PFSK-1 (cell line): ENCODE results near the gene CEACAM6.

Experiments
- FOXP2 ChIP-seq: optimal IDR thresholded peaks from 2 replicates; pipeline ENCODE3; 2011; ENCODE audit warnings: borderline replicate concordance, control low read depth, inconsistent platforms; ENCODE audit not compliant: insufficient read depth; ENCODE audit errors: extremely low read length, extremely low read depth
- POLR2AphosphoS5 ChIP-seq: IDR thresholded peaks from 2 replicates; pipeline ENCODE4 v1.6.1; 2012; ENCODE audit warnings: low read depth, mild to moderate bottlenecking, control low read depth, low read length, moderate library complexity
- SIN3A ChIP-seq: IDR thresholded peaks from 2 replicates; pipeline ENCODE4 v1.6.1; 2012; ENCODE audit warnings: mild to moderate bottlenecking, low read length, moderate library complexity, borderline replicate concordance; ENCODE audit not compliant: insufficient read depth
- TAF1 ChIP-seq: IDR thresholded peaks from 2 replicates; pipeline ENCODE4 v1.6.1; 2012; ENCODE audit warnings: low read length, control low read depth, borderline replicate concordance; ENCODE audit not compliant: insufficient read depth
- TF ChIP-seq, protein P1 (sequence below), 2 experiments: IDR thresholded peaks; 2 replicates each; pipeline versions ENCODE4 v1.6.1 to v1.8.0; 2011 to 2012; ENCODE audit warnings: low read depth in 2 of 2, low read length in 2 of 2, control low read depth in 1 of 2, inconsistent platforms in 1 of 2, mild to moderate bottlenecking in 1 of 2, moderate library complexity in 1 of 2; ENCODE audit not compliant: insufficient read depth in 1 of 2

Gene CEACAM6

DNA sequence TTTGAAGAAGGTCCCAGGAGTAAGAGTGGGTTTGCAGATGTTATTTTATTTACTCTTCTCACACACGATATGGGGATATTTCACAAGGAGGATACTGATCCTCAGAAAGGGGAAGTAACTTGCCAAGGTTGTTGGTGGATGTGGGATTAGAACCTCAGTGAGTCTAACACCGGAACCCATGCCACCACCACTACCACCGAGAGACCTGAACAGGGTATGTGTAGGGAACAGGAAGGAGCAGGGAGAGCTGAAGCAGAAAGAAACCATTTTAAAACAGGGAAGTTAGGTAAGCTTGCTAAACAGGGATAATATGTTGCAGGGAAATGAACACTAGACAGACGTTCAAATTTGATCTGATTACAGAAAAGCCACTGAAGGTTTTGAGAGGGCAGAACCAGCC is 29.4 kb downstream of the CEACAM6 start:
- TF ChIP-seq FOXP2 (no peak), POLR2AphosphoS5 (no peak), TAF1 (no peak), SIN3A (no peak)
- TF ChIP-seq, protein P1, sequence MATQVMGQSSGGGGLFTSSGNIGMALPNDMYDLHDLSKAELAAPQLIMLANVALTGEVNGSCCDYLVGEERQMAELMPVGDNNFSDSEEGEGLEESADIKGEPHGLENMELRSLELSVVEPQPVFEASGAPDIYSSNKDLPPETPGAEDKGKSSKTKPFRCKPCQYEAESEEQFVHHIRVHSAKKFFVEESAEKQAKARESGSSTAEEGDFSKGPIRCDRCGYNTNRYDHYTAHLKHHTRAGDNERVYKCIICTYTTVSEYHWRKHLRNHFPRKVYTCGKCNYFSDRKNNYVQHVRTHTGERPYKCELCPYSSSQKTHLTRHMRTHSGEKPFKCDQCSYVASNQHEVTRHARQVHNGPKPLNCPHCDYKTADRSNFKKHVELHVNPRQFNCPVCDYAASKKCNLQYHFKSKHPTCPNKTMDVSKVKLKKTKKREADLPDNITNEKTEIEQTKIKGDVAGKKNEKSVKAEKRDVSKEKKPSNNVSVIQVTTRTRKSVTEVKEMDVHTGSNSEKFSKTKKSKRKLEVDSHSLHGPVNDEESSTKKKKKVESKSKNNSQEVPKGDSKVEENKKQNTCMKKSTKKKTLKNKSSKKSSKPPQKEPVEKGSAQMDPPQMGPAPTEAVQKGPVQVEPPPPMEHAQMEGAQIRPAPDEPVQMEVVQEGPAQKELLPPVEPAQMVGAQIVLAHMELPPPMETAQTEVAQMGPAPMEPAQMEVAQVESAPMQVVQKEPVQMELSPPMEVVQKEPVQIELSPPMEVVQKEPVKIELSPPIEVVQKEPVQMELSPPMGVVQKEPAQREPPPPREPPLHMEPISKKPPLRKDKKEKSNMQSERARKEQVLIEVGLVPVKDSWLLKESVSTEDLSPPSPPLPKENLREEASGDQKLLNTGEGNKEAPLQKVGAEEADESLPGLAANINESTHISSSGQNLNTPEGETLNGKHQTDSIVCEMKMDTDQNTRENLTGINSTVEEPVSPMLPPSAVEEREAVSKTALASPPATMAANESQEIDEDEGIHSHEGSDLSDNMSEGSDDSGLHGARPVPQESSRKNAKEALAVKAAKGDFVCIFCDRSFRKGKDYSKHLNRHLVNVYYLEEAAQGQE (IDR thresholded peaks at IDR 0.05; ENCODE audit: insufficient read depth in 1 of 2, low read depth in 2 of 2, low read length in 2 of 2), result no peak

DNA sequence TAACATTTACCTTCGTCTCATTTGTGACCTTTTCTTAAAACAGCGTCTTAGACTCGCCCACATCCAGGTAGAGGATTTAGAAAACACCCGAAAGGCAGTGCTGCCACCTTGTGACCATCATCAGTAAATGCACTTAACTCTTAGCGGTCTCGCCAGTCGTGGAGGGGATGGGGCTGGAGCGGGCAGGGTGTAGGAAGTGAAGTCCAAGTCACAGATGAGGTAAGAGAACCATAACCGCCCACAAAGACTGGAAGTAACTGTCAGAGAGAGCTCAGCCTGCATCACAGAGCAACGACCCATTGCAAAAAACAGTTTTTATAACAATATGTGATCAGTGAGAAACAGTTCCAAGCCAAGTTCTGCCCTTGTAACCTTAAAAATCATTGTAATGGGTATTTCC is 30.3 kb downstream of the CEACAM6 start:
- TF ChIP-seq TAF1, result no peak
- TF ChIP-seq, protein P1 (IDR thresholded peaks at IDR 0.05; ENCODE audit: insufficient read depth in 1 of 2, low read depth in 2 of 2, low read length in 2 of 2), result no peak
- TF ChIP-seq SIN3A, result no peak
- TF ChIP-seq POLR2AphosphoS5, result no peak
- no peak for TF ChIP-seq FOXP2

DNA sequence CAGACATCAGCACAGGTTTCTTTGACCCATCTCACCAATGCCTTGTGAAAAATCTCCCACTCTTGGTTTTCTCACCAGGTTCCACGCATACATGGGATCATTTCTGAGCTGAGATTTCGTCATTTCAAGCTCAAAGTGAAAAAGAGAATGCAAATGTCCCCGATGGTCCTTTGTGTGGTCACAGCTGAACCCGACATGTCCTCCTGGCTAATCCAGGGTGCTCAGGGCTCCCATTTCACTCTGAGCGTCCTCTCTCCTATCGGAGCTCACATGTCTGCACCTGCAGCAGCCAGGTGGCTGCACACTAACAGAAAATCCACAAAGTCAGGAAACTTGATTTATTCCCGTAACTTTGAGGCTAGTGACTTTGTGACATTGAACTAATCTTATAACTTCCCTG is 31.7 kb downstream of the CEACAM6 start:
- TF ChIP-seq FOXP2, result no peak

DNA sequence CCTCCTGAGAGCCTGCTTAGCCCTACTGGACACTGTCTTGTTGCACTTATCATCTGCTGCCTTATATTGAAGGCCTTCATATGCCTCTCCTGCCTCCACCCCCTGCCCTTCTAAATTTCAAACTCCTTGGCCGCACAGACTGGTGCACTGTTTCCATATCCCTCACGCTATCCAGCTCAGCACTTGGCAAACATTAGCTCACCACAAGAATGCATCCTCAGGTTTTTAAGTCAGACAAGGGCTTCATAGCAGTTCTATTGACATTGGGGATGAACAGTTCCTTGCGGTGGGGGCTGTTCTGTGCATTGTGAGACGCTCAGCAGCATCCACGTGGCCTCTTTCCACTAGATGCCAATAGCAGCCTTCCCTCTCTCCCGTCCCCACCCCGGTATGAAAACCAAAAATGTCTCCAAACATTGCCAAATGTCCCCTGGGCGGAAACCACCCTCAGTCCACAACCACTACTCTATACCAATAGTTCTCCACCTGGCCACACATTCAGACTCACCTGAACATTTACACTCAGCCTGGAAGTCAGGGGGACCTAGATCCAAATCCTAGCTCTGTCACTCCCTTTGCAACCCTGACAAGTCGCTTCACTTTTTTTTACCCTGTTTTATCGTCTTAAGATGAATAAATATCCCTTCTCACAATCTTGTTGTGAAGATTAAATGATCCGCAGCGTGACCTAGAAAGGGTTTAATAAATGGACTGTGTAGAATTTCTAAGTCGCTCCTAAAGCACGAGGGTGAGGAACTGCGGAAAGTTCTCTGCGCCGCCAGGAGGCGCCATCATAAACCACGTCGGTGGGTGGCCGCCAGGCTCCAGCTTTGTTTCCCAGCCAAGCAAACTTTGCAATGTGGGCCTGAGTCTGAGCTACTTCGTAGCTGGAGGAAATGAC is 37.4 kb downstream of the CEACAM6 start:
- TF ChIP-seq TAF1 (no peak), POLR2AphosphoS5 (no peak), FOXP2 (no peak)

DNA sequence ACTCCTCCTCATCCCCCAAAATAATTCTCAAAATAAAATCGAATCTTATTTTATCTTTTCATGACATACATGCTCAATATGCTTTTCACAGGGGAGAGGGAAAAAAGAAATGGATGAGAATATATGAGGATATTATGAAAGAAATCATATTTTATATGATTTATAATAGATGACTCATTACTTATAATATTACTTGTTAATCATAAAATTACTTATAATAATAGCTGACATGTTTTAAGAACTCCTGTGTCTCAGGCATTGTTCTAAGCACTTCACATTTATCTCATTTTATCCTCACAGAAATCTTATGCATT is 38.0 kb downstream of the CEACAM6 start:
- TF ChIP-seq, protein P1 (IDR thresholded peaks at IDR 0.05; ENCODE audit: insufficient read depth in 1 of 2, low read depth in 2 of 2, low read length in 2 of 2), result no peak
- TF ChIP-seq TAF1 (no peak), FOXP2 (no peak), POLR2AphosphoS5 (no peak), SIN3A (no peak)

DNA sequence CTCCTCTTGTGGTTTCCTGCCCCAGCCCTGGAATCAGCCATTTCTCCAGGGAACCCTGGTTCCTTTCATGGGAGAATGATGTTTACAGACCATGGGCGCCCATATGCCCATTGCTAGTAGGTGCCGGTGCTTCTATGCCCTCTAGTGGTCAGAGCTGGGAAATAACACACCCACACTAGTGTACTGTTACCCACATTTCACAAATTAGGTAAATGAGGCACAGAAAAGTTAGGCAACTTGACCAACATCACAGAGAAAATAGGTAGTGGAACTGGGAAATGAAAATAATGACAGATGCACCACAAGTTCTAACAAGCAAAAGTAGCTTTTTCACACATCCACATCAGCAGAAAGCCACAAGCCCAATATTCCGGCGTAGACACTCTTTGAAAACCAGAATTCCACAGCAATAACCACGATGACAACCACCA is 39.7 kb downstream of the CEACAM6 start:
- TF ChIP-seq FOXP2, result no peak
- TF ChIP-seq, protein P1 (IDR thresholded peaks at IDR 0.05; ENCODE audit: insufficient read depth in 1 of 2, low read depth in 2 of 2, low read length in 2 of 2), result no peak
- no peak for TF ChIP-seq POLR2AphosphoS5
- no peak for TF ChIP-seq SIN3A
- TF ChIP-seq TAF1, result no peak
